GM12872 (cell line): ENCODE measurements around the gene LRRC56.

Source experiments
- CTCF ChIP-seq: IDR thresholded peaks from 3 replicates; pipeline ENCODE4 v1.5.1; 2011; ENCODE audit warnings: low read depth, mild to moderate bottlenecking, low read length, moderate library complexity; ENCODE audit not compliant: insufficient read depth

LRRC56 gene

GRCh38 chr11:536841-537621 lies at the start of gene LRRC56:
Gene LRRC56 (plus strand): TSS chr11:537527. CDS start chr11:540685, 3,158 bp downstream.
- no peak for TF ChIP-seq CTCF

- no peak for TF ChIP-seq CTCF
These were observed 49.7 kb upstream of the LRRC56 start for GRCh38 chr11:487571-488021.

- no peak for TF ChIP-seq CTCF
These were observed 49.3 kb upstream of the LRRC56 start for GRCh38 chr11:488062-488461.

GRCh38 chr11:488579-488978 lies 48.7 kb upstream of the LRRC56 start:
- no peak for TF ChIP-seq CTCF

- no peak for TF ChIP-seq CTCF
These were observed 48.3 kb upstream of the LRRC56 start for GRCh38 chr11:488992-489391.

- TF ChIP-seq CTCF = no peak
These were observed 47.6 kb upstream of the LRRC56 start for GRCh38 chr11:489610-490185.

GRCh38 chr11:490186-490929 lies 47.0 kb upstream of the LRRC56 start:
- TF ChIP-seq CTCF = no peak
